Medulla oblongata (tissue), 1 donor: ENCODE data around the gene SPON2.

ENCODE experiments used
- DNase-seq: peaks from one replicate; pipeline ENCODE4 v3.0.0-alpha.2; 2015; ENCODE audit errors: extremely low spot score

SPON2 gene

GRCh38 chr4:1208970-1209704 is 36.8 kb upstream of the SPON2 start:
- no peak for DNase-seq

- no peak for DNase-seq
Measured at GRCh38 chr4:1208266-1208961, 36.0 kb upstream of the SPON2 start.

DNA sequence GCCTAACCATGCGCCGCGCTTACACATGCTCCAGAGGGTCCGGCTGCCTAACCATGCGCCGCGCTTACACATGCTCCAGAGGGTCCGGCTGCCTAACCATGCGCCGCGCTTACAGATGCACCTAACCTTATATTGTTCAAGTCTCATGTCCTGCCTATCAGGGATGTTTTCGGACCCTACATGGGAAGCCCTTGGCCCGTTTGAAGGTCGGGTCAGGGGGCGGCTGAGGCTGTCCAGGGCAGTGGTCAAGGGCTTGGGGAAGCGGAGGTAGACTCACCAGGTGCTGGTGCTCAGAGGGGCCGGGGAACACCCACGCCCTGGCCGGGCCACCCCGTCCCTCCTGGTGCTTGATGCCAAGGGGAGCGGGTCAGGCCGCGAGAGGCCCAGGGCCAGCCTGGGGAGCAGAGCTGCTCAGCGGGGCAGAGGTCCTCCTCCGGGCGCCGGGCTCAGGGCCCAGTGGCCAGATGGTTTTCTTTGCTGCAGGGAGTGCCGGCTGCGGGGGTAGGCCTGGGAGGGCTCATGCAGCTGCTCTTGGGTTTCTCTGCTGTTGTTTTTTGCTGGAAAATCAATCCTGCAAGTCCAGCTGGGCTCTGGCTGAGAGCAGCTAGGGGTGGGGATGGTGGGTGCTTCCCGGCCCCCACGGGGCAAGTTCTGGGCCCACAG is 35.4 kb upstream of the SPON2 start:
- peak; percentile 68 for DNase-seq

DNA sequence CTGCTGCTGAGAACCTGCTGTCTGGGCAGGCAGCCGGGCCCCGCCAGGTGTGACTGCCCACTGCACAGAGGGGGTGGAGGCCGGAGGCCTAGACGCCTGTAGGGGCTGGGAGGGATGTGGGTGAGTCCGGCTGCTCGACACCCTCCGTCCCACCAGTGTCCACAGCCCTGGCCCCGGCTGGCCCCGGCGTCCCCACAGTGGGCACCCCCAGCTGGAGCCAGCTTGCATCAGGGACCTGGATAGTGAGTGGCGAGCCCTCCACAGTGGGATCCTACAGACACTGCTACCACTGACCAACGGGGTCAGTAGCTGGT is 34.7 kb upstream of the SPON2 start:
- DNase-seq = no peak

DNA sequence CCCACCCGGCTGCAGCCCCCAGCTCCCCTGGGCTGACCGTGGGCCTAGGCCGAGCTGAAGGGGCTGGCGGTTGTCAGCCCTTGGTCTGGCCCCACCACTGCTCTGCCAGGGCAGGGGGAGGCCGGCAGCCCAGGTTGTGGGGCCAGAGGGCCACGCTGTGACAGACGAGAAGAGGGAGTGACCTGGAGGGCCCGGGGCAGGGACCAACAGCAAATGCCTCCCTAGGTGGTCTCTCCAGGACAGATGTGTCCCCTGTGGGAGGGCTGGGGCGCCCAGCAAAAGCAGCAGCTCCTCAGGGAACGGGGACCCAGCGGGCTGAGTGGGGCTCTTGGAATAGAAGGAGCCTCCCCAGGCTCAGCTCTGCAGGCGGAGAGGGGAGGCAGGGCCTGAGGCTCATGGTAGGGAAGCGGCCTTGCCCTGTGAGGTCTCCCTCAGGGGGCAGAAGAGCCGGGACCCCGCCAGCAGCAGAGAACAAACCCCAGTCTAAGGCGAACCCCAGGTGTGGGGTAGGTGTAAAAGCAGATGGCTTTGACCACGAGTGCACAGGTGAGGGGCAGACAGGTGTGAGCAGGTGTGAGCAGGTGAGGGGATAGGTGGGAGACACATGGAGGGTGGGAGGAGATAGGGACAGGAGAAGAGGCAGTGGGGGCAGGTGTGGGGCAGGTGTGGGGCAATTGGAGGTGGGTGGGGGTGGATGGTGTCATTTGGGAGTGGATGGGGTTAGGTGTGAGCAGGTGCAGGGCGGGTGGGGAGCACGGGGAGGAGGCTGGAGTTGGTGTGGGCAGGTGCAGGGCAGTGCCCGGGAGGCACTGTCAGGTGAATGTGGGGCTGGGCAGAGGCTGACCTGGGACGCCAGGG is 34.1 kb upstream of the SPON2 start:
- no peak for DNase-seq

DNA sequence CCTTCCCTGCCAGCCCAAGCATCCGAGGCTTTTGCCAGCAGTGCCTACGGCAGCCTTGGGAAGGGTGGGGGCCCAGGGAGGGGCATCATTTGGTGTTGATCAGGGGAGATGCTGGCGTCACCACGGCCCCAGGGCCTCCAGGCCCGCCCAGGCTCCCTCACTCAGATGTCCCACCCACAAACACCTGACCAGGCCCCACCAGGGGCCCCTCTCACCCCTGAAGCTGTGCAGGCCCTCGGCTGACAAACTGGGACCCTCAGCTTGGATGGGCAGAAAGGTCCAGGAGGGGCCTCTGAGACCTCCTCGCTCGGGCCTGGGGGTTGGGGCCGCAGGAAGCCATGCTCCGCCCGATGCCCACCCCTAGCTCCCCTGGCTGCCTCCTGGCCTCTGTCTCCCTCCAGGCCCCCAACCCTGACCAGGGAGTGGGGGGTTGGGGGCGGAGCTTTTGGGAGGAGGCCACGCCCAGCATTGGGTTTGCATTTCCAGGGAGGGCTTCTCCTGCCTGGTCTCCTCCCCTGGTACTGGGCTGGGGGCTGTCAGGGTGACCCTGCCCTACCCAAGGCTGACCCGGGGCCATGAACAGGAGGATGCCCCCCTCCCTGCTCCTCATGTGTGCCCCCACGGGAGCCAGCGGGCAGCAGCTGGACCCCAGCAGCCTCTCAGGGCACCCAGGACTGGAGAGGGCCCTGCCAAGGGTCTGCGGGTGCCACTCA is 33.4 kb upstream of the SPON2 start:
- DNase-seq = no peak

DNA sequence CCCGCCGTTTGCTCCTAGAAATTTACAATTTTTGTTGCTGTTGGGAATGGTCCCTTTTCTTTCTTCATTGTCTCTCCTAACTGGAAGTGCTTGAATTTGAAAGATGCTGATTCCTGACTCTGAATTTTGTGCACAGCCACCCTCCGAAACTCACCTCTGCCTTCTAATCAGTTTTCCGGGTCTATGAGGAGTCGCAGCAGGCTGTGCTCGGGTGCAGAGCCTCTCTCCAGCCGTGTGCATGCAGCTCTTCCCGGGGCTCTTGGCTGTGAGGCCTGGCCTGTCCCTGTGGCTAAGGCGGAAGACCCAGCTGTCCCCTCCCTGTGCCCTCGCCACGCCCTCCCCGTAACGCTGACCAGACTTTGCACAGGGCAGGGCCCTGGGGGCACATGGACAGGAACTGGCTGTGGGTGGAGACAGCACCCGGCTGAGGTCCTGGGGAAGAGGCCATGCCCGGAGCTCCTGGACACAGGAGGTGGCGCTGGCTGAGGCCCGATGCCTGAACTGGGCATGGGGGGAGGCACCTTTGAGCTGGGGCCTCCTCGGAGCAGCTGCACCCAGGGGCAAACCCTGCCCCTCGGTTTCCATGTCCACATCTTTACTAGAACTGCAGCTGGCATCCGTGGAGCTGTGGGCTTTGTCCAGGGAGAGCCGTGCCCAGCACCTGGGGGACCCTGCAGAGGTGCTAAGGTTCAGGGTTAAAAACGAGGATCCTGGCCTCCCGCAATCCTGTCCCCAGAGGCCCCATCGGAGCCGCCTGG is 32.6 kb upstream of the SPON2 start:
- no peak for DNase-seq

DNA sequence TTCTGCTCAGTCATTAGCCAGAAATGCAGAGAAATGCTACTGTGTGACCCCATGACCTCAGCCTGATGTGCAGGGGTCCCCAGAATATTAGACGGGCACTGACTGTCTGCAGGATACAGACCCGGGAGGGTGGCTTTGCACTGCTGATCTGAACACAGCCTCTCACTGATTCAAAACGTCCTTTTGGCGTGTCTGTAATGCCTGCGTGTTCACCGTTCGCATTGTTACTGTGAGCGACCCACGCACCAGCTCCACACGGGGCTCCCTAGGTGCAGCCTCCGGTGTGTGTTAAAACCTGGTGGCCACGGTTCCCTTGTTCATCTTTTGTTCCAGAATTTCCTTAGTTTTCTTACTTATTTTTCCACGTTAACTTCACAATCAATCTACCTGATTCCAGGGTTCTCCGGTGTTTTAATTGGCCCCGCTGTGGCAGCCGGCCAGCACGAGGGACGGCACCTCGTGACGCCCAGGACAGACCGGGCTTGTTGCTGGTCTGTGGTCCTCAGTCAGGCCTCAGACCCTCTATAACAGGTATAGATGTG is 32.0 kb upstream of the SPON2 start:
- no peak for DNase-seq

DNA sequence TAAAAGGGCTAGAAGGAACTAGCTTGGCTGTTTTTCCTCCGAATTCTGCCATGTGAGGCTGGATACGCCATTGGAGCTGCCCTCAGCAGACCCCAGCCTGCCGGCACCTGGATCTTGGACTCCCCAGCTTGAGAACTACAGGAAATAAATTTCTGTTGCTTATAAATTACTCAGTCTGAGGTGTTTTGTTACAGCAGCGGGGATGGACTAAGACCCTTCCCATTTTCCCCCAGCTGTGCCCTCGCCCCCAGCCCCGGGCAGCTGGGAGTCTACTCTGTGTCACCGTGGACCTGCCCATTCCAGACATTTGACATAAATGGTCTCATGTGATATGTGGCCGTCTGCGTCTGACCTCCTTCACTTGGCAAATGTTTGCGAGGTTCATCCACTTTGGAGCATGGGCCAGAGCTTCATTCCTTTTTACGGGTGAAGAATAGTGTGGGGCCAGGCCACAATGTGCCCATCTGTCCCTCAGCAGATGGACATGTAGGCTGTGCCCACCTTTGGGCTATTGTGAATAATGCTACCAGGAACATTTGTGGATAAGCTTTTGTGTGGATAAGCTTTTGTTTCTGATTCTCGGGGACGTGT is 30.7 kb upstream of the SPON2 start:
- DNase-seq = no peak

DNA sequence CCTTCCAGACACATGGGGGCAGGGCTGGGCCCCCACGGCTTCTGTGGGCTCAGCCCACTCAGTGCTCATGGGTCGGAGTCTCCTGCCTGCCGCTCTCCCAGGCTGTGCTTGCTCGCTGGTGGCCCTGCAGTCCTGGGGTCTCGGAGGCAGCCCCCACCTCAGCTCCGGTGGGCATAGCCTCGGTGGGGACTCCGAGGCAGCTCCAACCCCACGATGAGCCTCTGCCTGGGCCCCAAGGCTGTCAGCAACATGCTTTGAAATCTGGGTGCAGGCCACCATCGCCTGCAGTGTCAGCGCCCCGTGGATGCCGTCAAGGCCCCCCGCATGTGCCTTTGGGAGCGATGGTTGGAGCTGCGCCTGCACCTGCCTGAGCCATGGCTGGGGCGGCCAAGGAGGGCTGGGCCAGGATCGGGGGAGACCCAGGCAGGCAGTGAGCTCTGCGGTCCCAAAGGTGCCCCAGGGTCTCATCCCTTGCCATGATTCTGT is 30.2 kb upstream of the SPON2 start:
- no peak for DNase-seq

DNA sequence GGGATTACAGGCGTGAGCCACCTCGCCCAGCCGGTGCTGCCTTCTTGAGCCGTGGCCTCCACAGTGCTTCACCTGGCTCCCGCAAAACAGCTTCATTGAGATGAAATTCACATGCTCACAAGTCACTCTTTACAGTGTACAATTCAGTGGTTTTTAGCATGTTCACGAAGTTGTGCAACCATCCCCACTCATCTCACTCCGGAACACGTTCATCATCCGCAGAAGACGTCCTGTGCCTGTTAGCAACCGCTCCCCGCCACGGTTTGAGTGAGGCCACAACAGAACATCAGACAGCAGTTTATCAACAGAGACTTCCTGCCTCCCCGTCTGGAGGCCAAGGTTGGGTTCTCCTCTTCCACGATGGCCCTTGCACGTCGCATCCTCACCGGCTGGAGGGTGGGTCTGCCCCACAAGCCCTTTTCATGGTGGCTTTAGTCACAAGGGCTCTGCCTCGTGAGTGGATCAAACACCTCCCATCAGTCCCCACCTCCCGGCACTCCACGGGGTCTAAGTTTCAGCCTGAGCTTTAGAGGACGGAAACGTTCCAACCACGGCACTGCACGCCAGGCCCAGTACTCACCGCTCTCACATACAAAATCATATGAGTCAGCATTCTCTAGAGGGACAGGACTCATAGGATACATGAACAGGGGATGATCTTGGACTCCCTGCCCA is 29.6 kb upstream of the SPON2 start:
- DNase-seq = no peak

DNA sequence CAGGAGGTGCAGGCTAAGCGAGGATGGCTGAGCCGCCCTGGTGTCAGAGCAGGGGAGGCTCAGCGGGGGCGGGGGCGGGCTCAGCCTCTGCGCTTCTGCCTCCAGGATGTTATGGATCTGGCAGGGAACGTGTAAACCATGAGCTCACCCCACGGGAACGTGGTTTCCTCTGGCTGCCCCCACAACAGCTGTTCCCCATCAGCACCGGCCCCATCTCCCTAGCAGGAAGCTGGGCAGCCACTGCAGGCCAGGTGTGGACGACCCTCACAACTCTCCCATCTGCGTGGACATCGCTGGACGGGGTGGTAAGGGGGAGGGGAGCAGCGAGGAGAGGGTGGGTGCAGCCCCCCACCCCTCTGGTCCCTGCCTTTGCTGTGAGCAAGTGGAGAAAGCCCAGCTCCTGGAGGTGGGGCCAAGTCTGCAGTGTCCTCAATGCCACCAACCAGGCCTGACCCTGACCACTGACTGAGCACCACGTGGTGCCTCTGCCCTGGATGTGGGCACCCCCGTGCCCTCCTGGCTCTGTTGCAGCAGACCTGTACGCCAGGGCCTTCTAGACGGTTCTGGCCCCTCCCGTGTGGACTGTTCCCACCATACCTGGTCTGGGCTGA is 28.1 kb upstream of the SPON2 start:
- no peak for DNase-seq

DNA sequence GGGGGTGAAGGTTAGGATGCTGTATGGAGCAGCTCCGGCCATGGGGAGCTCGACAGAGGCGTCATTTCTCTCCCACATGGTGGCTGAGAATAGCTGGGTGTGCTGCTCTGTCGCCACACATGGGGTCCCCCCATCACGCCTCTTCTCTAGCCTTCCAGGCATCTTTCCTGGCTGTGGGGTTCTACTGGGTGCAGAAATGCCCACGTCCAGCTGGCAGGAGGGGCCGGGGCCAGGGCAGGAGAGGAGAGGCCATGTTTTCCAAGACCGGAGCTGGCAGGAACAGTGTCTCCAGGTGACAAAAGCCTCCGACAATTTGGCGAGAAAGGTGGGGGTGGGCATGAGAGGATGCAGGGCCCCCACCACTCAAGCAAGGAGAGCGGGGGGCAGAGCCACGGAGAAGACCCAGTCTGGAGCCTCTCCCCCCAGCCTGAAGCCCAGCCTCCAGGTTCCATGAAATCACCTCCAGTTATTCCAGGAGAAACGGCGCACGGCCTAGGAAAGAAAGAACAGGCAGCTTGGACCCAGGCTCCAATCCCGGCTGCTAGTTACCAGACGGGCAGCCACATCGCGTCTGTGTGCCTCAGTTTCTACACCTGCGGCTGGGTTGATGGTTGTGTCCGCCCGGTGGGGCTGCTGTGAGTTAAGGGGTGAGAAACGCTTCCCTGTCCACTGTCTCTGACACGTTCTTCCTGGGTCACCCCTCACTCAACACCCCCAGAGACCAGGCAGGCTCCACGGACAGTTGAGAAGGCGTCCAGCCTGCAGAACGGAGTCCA is 27.4 kb upstream of the SPON2 start:
- no peak for DNase-seq

GRCh38 chr4:1198098-1198844 is 25.9 kb upstream of the SPON2 start:
- DNase-seq = no peak

DNA sequence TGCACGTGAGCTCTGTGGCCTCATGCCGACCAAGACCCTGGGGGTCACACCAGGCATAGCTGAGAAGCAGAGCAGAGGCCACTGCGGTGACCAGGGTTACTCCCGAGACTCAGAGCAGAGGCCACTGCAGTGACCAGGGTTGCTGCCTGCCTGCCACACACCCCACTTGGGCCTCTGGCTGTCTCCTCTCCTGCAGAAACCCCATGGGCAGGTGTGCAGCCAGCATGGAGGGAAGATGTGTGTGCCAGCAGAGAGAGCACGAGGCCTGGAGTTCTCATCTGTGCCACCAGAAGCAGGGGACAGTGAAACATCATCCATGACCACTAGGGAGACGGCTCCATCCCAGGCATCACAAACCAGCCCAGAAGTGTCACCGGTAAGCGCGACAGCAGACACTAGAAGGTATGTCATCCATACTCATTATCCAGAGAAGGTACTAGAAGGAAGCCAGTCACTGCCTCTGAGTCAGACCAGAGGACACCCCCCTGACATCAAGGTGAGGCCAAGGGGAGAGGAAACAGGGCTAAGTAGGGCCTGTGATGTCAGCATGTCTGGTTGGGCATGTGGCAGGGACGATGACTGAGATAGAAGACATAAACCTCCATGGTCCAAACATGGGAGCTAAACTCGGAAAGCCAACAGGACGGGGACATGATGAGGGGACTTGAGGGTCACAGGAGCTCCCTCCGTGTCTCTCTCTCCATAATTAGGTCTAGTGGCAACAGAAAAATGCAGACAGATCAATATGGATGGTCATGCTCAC is 24.2 kb upstream of the SPON2 start:
- no peak for DNase-seq

DNA sequence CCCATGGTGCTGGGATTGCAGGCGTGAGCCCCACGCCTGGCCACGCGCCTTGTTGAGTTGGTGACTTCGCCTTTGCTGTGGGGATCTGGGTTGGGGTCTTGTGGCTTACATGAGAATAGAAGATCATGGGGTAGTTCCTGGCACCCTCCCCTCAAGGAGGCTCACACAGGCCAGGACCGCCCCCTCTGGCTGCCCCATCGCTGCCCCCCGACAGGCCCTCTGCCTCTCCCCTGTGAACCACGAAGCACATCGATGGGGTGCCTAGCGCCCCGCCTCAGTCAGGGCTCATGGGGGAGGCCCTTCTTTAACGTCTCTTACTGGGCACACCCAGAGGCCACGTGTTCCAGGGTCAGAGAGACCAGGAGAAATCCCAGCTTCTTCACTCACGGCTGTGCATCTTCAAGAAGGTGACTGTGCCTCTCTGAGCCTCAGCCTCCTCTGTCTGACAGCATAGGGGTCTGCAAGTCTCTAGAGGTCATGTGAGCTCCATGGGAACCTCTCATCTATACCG is 23.6 kb upstream of the SPON2 start:
- no peak for DNase-seq
